ENCODE measurements around the gene TTBK2.
"Not testable (repeated sequence)": the region's sequence is repeated elsewhere in the genome, so short reads cannot be mapped to it uniquely, and the experiment has no call there.

TTBK2 gene

GRCh38 chr15:42908538-42908937 lies 12.0 kb downstream of the TTBK2 start:
- no peak overlapping the region for H3K4me3 ChIP-seq (replicated peaks; ENCODE audit: low read depth, low read length)
- DNase-seq (ENCODE audit: extremely low read depth, low read depth): no peak
- no peak for TF ChIP-seq CTCF (IDR thresholded peaks at IDR 0.05; ENCODE audit: low read depth, low read length, missing control alignments)

GRCh38 chr15:42903388-42904324 lies 16.9 kb downstream of the TTBK2 start:
- TF ChIP-seq CTCF (IDR thresholded peaks at IDR 0.05; ENCODE audit: low read depth, low read length, missing control alignments): no peak
- H3K4me3 ChIP-seq (replicated peaks; ENCODE audit: low read depth, low read length): no peak overlapping the region
- DNase-seq (ENCODE audit: extremely low read depth, low read depth): no peak

- not testable (repeated sequence) for H3K4me3 ChIP-seq (replicated peaks; ENCODE audit: low read depth, low read length); DNase-seq (ENCODE audit: extremely low read depth, low read depth)
These were observed 26.7 kb downstream of the TTBK2 start for GRCh38 chr15:42893911-42894310.

- no peak for DNase-seq (ENCODE audit: extremely low read depth, low read depth)
- TF ChIP-seq CTCF (IDR thresholded peaks at IDR 0.05; ENCODE audit: low read depth, low read length, missing control alignments): no peak
- no peak overlapping the region for H3K4me3 ChIP-seq (replicated peaks; ENCODE audit: low read depth, low read length)
These were observed 29.0 kb downstream of the TTBK2 start for GRCh38 chr15:42891569-42891968.

- DNase-seq (ENCODE audit: extremely low read depth, low read depth): peak; percentile 22
- H3K4me3 ChIP-seq (replicated peaks; ENCODE audit: low read depth, low read length): no peak overlapping the region
These were observed 30.2 kb downstream of the TTBK2 start for GRCh38 chr15:42890161-42890913.

GRCh38 chr15:42887384-42887783 lies 33.2 kb downstream of the TTBK2 start:
- not testable (repeated sequence) for DNase-seq (ENCODE audit: extremely low read depth, low read depth); H3K4me3 ChIP-seq (replicated peaks; ENCODE audit: low read depth, low read length)

More at GRCh38 chr15:42890161-42890913, 30.2 kb downstream of the TTBK2 start:
- no peak for TF ChIP-seq CTCF (IDR thresholded peaks at IDR 0.05; ENCODE audit: low read depth, low read length, missing control alignments)

- TF ChIP-seq CTCF (IDR thresholded peaks at IDR 0.05; ENCODE audit: low read depth, low read length, missing control alignments): no peak
- no peak overlapping the region for H3K4me3 ChIP-seq (replicated peaks; ENCODE audit: low read depth, low read length)
- no peak for DNase-seq (ENCODE audit: extremely low read depth, low read depth)
These were observed 40.5 kb downstream of the TTBK2 start for GRCh38 chr15:42880121-42880520.

All from HFF-Myc (cell line).